Measurements from ENCODE around the gene RASSF7.

RASSF7 gene

DNA sequence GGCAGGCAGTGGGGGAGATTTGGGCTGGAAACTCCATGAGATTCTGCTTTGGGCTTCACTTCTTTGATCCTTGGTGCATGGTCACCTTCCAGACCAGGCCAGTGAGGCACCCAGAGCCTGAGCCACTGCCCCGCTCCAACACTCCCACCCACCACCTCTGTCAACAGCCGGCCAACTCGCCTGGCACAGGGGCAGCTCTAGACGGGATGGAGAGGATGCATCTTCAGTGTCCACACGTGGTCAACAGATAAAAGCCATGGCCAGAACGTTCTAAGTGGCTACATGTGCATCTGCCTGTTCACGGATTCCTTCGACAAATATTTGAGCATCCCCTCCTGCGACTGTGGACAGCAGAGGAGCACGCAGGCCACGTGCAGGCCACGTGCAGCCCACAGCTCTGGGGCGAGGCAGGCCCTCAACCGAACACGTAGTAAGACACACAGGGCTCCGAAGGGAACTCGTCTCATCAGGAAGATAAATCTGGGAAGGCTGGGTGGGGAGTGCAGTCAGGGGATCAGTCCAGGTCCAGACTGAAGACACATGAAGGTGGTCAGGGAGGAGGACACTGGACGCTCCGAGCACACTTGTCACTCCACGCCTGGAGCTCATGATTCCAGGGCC is 22.2 kb upstream of the RASSF7 start:
- H3K27ac ChIP-seq, result peak overlapping the region; percentile 86; the same call in 1 of the 2 replicates
- TF ChIP-seq CTCF (conservative IDR thresholded peaks at IDR 0.05), result no peak

DNA sequence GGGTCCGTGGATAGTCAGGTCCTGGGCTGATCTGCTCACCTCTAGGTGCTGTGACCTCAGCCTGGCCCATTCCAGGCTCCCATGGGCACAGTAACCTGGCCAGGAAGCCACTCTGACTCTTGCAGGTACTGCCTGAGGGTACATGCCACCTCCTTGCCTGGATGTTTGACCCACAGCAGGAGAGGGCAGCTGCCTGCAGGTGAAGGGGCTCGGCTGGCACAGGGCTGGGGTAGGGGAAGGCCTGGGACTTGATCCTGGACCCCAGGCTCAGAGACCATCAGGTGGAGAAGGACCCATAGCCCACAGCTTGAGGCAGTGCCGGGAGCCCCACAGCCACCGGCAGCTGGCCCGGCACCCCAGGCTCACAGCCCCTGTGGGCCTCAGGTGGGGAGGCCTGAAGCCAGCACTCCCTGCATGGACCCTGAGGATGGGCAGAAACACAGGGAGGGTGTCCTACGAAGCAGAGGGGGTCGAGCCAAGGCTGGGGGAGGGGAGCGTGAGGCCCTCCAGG is 20.7 kb upstream of the RASSF7 start:
- no peak for TF ChIP-seq CTCF (conservative IDR thresholded peaks at IDR 0.05)

GRCh38 chr11:540583-541432 is 20.0 kb upstream of the RASSF7 start:
- H3K27ac ChIP-seq, result no peak overlapping the region
- TF ChIP-seq CTCF (conservative IDR thresholded peaks at IDR 0.05), result no peak

More for the DNA sequence above, 20.7 kb upstream of the RASSF7 start:
- no peak overlapping the region for H3K27ac ChIP-seq

GRCh38 chr11:541433-541885 is 19.3 kb upstream of the RASSF7 start:
- no peak for TF ChIP-seq CTCF (conservative IDR thresholded peaks at IDR 0.05)
- no peak overlapping the region for H3K27ac ChIP-seq

GRCh38 chr11:544817-545166 is 16.0 kb upstream of the RASSF7 start:
- no peak for TF ChIP-seq CTCF (conservative IDR thresholded peaks at IDR 0.05)

GRCh38 chr11:545171-545570 is 15.6 kb upstream of the RASSF7 start:
- TF ChIP-seq CTCF (conservative IDR thresholded peaks at IDR 0.05), result no peak
- H3K27ac ChIP-seq, result no peak overlapping the region

More at GRCh38 chr11:544817-545166, 16.0 kb upstream of the RASSF7 start:
- no peak overlapping the region for H3K27ac ChIP-seq
